GM21367 (cell line): ENCODE data around the gene KCNJ10.
A peak's percentile ranks its signal among the peaks of the same experiment; 100 is the strongest.

Experiments used
- ATAC-seq: cut with Tn5 transposase; IDR thresholded peaks from one replicate; pipeline ENCODE4 v1.9.1; 2021; ENCODE audit not compliant: unreplicated experiment

KCNJ10 gene

GRCh38 chr1:160099716-160100375 lies 29.9 kb upstream of the KCNJ10 start:
- ATAC-seq = no peak

GRCh38 chr1:160098852-160099561 lies 29.0 kb upstream of the KCNJ10 start:
- peak; percentile 69 for ATAC-seq

- peak; percentile 42 for ATAC-seq
Measured at GRCh38 chr1:160097911-160098851, 28.2 kb upstream of the KCNJ10 start, which contains the start of gene IGSF8. Gene IGSF8, minus strand, starts transcription at chr1:160098619. Its CDS starts 147 bp downstream, at chr1:160098472.

GRCh38 chr1:160097151-160097910 lies 27.4 kb upstream of the KCNJ10 start:
- no peak for ATAC-seq

- ATAC-seq = no peak
Measured at GRCh38 chr1:160096274-160097116, 26.5 kb upstream of the KCNJ10 start.

GRCh38 chr1:160095382-160096105 lies 25.6 kb upstream of the KCNJ10 start:
- no peak for ATAC-seq

- no peak for ATAC-seq
Measured at GRCh38 chr1:160094806-160095205, 24.8 kb upstream of the KCNJ10 start.

- no peak for ATAC-seq
Measured at GRCh38 chr1:160094291-160094625, 24.3 kb upstream of the KCNJ10 start.

GRCh38 chr1:160093624-160094290 lies 23.8 kb upstream of the KCNJ10 start:
- ATAC-seq = no peak

GRCh38 chr1:160093069-160093395 lies 23.1 kb upstream of the KCNJ10 start:
- ATAC-seq = no peak

- ATAC-seq = no peak
Measured at GRCh38 chr1:160092366-160093068, 22.6 kb upstream of the KCNJ10 start.

- ATAC-seq = no peak
Measured at GRCh38 chr1:160091666-160092223, 21.8 kb upstream of the KCNJ10 start.

- ATAC-seq = no peak
Measured at GRCh38 chr1:160090760-160091159, 20.8 kb upstream of the KCNJ10 start.

- no peak for ATAC-seq
Measured at GRCh38 chr1:160089883-160090282, 19.9 kb upstream of the KCNJ10 start.

- ATAC-seq = no peak
Measured at GRCh38 chr1:160087118-160087662, 17.2 kb upstream of the KCNJ10 start.

GRCh38 chr1:160086456-160086892 lies 16.5 kb upstream of the KCNJ10 start:
- ATAC-seq = no peak

- no peak for ATAC-seq
Measured at GRCh38 chr1:160085686-160086455, 15.9 kb upstream of the KCNJ10 start.
